ENCODE results near the gene ERC2.

The ERC2 gene

GRCh38 chr3:55498520-55498919 is 969.7 kb downstream of the ERC2 start:
- DNase-seq = no peak

GRCh38 chr3:55497250-55497649 is 971.0 kb downstream of the ERC2 start:
- no peak for DNase-seq

- no peak for DNase-seq
These were observed 973.3 kb downstream of the ERC2 start for GRCh38 chr3:55494976-55495375.

GRCh38 chr3:55492976-55493375 is 975.3 kb downstream of the ERC2 start:
- no peak for DNase-seq

- DNase-seq = no peak
These were observed 976.9 kb downstream of the ERC2 start for GRCh38 chr3:55491296-55491816.

GRCh38 chr3:55490276-55490913 is 977.9 kb downstream of the ERC2 start:
- no peak for DNase-seq

GRCh38 chr3:55489798-55490132 is 978.5 kb downstream of the ERC2 start:
- no peak for DNase-seq

- DNase-seq = no peak
These were observed 979.7 kb downstream of the ERC2 start for GRCh38 chr3:55488398-55489055.

- DNase-seq = no peak
These were observed 980.7 kb downstream of the ERC2 start for GRCh38 chr3:55487381-55488241.

GRCh38 chr3:55486857-55487380 is 981.3 kb downstream of the ERC2 start, which contains the start of gene WNT5A:
Gene WNT5A (minus strand): TSS chr3:55487306. CDS start chr3:55486985, 321 bp downstream.
- DNase-seq = no peak

GRCh38 chr3:55486101-55486856 is 982.0 kb downstream of the ERC2 start:
- DNase-seq = no peak

- DNase-seq = no peak
These were observed 983.2 kb downstream of the ERC2 start for GRCh38 chr3:55484801-55485791.

GRCh38 chr3:55484191-55484689 is 984.0 kb downstream of the ERC2 start:
- no peak for DNase-seq

- DNase-seq = no peak
These were observed 984.8 kb downstream of the ERC2 start for GRCh38 chr3:55483196-55484095.

- DNase-seq = no peak
These were observed 985.6 kb downstream of the ERC2 start for GRCh38 chr3:55482496-55483195.

- no peak for DNase-seq
These were observed 986.3 kb downstream of the ERC2 start for GRCh38 chr3:55481744-55482495.

GRCh38 chr3:55480911-55481743 is 987.1 kb downstream of the ERC2 start:
- DNase-seq = no peak
